Umbilical cord (tissue), 2 donors: Measurements from ENCODE around the gene MARCKSL1. TPM values are rescaled to one million over a fixed set of nuclear protein-coding genes. Genes with fewer than 3 reads are reported as not detected.

Experiments
- DNase-seq: peaks from one replicate; pipeline ENCODE4 v3.0.0-alpha.2; 2015; ENCODE audit warnings: low spot score
- total RNA-seq: library from RNA; depleted of rRNA; stranded (reverse); fragments of >200 nt; gene quantifications from one replicate; pipeline ENCODE4 v1.2.3, GENCODE V29; 2014; ENCODE audit warnings: low replicate concordance; ENCODE audit not compliant: insufficient read depth

The MARCKSL1 gene
- total RNA-seq, 1 donor from 2014 or later = 6.0 TPM

DNA sequence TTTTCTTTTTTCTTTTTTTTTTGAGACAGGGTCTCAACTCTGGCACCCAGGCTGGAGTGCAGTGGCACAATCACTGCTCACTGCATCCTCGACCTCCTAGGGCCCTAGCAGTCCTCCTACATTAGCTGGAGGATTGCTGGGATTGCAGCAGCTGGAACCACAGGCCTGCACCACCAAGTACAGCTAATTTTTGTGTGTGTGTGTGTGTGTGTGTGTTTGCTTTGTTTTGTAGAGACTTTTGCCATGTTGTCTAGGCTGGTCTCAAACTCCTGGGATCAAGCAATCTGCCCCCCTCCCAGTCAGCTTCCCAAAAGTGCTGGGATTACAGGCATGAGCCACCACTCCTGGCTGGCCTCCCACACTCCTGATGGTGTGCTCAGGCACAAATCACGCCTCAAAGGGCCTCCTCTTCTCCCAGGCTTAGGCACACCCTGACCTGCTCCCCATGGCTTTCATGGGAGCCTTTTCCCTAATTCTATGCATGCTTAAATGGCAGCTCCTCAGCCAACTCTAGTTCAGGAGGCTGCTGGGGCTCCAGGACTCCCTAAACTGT is 16.9 kb upstream of the MARCKSL1 start:
- DNase-seq = no peak

DNA sequence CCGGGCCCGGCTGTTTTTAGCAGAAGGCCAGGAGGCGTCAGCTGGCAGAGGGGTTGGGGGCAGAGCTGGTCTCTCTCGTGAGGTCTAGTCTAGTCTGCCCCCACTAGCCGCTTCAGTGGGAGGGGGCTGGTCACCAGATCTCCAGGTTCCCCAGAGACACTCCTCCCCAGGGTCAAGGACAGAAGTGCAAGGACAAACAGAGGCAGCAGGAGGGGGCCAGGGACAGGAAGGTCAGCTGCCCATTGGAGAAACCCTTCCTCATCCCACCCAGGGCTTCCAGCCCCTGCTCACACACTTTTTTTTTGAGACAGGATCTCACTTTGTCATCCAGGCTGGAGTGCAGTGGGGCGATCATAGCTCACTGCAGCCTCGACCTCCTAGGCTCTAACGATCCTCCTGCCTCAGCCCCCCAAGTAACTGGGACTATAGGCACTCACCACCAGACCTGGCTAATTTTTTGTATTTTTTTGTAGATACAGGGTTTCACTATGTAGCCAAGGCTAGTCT is 16.3 kb upstream of the MARCKSL1 start:
- DNase-seq = no peak

DNA sequence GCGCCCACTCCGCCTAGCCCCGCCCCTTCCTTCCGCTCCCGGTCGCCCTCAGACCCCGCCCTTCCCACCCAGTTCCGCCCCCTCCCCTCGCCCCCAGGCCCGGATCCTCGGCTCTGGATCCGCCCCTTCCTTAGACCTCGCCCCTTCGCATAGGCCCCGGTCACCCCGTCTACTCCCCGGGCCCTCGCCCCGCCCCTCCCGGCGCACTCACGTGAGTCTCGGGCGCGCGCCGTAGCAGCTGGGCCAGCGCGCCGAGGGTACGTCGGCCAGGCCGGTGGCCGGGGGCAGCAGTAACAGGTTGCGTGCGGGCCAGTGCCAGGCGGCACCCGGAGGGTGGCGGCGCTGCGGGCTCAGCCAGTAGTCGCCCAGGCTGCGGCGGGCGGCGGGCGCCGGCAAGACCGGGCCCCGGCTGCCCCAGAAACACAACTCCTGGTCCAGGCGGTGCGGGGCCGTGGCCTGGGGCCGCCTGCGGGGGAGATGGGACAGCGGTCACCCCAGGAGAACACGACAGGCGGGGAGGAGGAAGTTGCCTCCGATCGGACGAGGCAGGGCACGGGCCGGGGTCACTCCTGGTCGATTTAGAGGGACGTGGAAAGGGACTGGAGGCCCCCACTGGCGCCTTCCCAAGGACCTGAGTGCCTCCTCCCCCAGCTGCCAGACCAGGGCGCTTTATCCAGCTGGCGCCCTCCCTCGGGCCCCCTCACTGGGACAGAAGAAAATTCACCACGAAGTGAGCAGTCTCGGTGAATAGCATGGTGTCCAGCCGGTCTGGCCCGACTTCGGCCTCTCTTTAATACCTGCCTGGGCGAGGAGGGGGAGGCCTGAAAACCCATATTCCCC is 15.6 kb upstream of the MARCKSL1 start:
- peak; percentile 96 for DNase-seq

DNA sequence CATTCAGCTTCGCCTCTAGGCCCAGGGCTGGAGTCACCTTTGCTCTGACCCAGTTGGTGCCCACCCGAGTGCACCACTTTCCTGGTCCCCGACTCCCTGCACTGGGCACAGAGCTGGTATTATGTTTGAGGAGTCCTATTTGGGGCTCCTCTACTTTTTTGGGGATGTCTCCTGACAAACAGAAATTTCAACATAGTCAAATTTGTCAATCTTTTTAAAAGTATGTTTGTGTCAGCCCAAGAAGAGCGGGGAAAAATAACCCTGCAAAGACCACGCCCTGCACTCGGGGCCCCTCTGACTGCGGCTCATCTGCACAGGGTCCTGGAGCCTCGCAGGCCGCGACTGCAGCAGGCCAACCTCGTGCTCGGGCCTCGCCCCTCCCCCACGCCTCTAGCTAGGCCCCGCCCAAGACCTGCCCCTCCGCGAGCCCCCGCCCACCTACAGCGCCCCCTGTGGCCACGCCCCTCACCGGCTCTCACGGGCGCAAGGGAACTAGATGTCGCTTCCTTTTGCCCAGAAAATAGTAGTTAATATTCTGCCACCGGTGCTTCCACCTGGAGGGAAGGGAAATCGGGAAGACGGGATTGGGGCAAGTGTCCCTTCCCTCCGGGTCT is 14.9 kb upstream of the MARCKSL1 start:
- no peak for DNase-seq

DNA sequence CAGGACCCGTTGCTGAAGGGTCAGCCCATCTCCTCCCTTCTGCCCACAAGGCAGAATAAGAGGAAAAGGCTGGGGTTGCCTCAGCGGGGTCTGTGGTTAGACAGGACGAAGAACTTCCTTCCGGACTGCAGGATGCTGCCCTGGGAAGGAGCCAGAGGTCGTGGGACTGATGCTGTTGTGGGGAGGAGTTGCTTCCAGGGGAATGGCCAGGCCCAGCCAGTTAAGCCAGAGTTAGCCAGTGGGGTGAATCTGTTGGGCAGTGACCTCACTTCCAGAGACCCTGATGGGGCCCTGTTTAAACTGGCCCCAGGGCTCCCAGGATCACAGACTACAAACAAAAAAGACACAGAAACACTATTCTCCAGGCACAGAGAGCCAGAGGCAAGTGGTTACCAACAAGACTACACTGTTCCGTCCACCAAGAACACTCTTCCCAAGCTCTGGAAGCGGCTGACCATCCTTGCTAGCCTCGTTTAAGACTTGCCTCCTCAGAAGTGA is 13.2 kb upstream of the MARCKSL1 start:
- no peak for DNase-seq

DNA sequence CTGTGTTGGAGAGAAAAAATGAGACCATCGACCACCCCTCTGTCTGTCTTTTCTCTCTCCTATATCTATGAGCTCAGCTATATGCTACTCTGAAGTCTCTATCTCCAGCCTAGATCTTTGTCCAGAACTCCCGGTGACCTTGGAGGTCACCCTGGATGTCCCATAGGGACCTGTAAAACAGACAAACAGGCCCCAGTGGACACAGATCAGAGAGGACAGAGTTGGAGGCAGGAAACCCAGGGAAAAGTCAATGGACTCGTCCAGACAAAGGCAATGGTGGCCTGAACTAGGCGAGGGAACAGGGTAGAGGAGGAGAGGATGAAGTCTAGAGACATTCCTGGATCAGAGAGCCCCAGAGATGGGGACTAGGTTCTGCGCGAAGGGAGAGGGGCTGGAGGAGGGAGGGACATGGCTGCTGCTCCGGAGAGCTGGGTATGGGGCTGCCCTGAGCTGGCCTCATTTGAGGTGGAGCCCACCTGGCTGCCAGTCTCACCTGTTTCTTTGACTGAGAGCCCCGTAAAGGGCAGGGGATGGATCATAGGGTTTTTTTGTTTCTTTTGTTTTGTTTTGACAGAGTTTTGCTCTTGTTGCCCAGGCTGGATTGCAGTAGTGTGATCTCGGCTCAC is 10.6 kb upstream of the MARCKSL1 start:
- DNase-seq = no peak

DNA sequence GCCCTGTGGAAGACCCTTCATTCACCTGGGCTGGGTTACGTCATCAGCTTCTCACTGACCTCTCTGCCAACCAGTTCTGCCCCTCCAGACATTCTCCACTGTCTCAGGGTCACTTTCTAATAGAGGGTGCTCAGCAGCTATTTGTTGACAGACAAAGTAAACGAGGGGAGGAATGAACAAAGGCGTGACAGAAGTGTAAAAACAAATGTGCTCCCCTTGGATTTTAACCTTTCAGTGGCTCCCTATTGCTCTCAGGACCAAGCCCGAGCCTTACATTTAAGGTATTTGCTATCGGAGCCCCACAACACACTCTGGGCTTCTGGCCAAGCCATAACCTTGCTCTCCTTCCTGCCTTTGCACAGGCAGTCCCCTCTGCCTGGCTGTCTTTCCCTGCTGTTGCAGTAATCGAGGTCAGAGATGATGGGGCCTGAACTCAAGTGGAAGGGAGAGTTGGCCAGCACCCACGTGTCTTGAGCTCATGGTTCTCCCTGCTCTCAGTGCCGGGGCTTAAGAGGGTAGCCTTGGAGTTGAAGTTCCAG is 9.3 kb upstream of the MARCKSL1 start:
- no peak for DNase-seq

DNA sequence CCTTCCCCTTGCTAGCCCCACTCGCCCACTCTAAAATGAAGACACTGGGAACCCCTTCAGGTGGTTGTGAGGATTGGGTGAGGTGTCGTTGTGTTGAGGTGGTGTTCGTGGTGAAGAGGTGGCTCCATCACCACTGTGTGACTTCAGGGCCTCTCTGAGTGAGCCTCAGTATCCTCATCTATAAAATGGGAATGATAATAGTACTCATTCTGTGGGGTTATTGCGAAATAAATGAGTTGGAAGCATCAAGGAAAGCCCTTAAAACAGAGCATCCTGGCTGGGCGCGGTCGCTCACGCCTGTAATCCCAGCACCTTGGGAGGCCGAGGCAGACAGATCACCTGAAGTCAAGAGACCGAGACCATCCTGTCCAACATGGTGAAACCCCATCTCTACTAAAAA is 6.7 kb upstream of the MARCKSL1 start:
- no peak for DNase-seq

DNA sequence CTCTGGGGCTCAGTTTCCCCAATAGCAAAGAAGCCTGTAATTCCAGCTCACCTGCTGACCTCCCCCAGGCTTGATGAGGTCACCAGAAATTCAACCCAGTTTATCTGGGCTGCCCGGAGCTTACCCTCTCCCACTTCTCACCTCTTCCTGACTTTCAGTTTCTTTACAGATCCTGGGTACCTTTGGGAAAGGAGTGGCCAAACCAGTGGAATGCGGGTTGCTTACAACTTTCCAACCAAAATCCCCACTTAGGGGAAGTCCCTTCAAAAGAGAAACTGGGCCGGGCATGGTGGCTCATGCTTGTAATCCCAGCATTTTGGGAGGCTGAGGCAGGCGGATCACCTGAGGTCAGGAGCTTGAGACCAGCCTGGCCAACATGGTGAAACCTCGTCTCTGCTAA is 5.9 kb upstream of the MARCKSL1 start:
- no peak for DNase-seq

DNA sequence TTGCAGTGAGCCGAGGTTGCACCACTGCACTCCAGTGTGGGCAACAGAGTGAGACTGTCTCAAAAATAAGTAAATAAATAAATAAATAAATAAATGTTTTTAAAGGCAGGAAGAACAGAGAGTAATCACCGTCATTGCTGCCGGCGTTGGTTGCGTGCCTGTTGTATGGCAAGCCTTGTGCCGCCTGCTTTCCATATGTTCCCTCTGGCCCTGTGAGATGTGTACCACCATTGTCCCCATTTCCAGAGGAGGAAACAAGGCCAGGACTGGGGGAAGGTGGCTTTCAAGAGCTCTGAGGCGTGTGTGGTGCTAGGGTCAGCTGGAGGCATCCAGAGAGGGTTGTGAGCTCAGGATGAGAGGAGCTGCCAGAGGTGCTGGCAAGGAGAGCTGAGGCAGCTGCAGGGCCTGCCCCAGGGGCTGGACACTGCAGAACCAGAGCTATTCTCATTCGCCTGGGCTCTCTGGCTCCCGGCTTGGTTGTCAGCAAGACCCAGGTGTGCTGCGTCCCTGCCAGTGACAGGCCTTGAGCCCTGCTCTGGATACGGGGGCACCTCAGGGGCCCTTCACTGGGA is 5.2 kb upstream of the MARCKSL1 start:
- no peak for DNase-seq

DNA sequence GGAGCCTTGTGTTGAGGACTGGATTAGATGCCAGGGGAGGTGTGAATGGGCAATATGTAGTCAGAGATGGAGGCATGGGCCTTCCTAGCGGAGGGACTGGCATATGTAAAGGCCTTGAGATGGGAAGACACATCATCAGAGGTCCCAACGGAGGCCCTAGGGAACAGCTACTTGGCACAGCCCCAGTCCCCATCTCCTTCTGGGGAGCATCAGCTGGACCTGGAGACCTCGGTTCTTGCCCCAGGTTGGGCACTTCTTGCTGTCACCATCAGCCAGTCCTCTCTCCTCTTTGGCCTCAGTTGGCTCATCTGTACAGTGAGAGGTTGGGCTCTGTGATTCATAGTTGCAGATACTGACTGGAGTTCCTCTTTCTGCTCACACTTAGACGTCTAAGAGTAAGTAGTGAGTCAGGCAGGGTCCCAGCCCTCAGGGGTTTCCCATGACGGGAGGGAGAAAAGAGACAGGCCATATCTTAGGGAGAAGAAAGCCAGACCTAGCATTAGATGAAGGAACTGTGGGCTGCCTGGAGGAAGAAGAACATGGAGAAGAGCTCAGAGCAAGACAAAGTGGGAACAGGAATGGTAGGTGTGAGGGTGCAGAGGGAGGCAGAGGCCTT is 3.4 kb upstream of the MARCKSL1 start:
- DNase-seq = no peak

DNA sequence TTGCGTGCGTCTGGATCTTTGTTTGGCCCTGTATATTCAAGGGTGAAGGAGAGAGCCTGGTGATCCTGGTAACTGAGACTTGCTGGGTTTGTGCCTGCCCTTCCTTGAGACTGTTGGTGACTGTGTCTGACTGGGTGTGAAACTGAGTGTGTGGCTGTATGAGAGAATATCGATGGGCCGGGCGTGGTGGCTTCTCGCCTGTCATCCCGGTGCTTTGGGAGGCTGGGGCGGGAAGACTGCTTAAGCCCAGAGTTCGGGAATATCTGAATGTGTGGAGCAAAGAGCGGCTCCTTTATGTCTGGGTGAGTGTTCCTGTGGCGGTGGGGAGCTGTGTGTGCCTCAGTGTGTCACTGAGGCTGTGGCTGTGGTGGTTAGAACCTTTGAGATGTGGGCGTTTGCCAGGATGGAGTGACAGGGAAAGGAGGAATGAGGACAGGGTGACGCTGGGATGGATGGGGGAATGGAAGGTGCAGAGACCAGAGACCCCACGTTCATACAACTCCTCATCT is 2.7 kb upstream of the MARCKSL1 start:
- no peak for DNase-seq

DNA sequence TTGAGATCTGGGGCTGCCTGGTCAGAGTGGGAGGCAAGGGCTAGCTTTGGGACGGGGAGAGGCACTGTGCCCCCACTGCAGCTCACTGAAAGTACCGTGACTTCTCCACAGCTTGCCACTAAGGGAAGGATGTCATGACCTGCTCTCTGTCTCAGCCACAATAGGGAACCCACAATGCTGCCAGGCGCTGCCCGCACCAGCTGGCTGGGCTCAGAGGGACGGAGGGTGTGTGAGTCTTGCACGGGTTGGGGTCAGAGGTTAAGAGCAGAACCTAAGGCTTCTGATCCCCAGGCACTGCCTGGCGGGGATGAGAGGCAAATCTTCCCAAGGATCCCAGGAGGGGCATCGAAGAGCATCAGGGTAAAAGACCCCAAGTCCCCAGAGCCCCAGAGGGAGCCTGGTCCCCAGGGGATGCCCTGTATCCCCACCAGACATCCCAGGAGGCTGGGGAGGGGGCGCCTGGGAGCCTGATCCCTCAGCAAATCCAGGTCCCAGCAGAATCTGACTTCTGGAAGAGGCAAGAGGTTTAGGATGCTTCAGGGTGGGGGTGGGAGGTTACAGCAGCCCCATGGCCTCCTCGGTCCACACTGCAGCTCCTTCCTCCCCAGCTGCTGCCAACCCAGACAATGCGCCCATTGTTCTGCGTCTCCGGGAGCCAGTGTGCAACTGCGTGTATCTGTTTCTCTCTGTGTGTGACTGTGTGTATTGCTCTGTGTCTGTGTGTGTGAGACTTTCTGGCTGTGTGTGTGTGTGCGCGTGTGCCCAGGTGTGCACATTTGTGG is 2.0 kb upstream of the MARCKSL1 start:
- DNase-seq = no peak

DNA sequence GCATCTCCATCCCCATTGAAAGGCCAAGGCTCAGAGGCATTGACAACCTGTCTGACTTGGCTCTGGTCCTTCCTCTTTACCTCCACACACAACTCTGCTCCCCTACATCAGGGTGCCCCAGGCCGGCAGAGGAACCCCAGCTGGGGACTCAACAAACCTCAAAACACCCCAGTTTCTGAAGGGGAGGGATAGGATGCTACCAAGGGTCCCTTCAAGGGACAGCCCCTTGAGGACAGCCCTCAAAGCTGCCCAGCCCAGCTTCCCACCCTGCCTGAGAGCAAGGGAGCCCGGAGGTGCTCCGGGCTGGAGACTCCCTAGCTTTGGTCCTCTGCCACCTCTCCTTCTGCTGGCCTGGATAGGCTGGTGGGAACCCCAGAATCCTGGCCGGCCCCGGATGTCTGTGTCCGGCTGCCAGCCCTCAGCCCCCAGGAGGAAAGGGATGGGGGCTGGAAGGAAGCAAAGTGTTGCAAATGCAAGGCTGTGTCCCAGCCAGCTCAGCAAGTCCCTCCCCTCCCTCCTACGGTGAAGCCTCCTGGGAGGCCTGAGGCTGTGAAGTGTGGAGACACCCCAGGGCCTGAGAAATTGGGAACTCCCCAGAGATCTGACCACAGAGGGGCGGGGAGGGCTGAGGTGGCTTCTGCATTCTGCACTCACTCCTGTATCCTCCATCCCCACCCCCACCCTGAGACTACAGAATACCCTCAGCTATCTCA is 1.1 kb upstream of the MARCKSL1 start:
- DNase-seq = no peak

DNA sequence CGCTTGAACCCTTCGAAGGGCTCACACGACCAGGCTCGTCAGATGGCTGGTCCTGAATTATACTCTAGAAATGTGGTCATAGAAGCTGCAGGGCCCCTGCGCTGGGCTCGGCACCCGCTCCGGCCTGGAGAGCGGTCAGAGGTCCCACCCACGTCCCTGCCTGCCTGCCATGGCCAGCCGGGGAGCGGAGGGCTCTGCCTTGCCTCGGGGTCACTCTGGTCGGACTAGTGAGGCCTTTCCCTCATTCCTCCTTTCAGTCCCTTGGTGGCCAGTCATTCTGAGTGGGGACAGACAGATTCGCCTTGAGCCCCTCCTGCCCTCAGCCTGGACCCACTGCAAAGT is 529 bp upstream of the MARCKSL1 start:
- no peak for DNase-seq

DNA sequence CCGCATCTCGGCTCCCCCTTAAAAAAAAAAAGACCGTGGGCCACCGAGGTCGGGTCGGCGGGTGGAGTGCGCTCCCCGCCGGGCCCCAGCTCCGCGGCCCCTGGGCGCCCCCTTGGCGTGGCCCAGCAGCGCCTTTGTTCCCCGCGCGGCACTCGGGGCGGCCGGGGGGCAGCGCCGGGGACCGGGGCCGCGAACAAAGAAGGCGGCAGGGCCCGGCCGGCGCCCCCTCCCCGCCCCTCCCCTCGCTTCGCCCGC is 571 bp downstream of the MARCKSL1 start:
- DNase-seq = no peak

DNA sequence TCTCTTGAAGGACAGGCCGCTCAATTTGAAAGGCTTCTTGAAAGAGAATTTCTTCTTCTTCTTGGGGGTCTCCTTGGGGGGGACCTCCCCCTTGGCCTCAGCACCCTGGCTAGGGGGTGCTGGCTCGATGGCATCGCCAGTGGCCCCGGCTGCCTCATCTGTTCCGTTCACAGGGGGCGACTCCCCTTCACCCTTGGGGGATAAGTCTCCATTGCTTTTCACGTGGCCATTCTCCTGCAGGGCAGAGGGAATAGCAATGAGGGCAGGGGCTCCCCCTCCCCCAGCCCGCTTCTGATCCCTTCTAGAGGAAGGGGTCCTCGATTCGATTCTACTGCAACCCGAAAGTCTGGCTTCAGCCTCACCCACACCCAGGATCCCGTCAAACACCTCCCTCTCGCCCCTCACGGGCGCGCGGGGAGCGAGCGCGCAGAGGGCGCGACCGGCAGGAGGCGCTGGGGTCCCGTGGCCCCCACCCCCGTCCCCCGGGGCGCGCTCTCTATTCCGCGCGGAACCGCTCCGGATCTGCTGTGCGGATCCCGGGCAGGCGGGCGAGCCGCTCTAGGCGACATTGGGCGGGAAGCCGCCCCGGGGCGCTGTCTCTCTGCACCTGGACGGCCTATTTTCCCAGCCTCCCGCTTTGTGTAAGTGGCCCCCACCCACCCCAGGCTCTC is 1.0 kb downstream of the MARCKSL1 start:
- DNase-seq = no peak

DNA sequence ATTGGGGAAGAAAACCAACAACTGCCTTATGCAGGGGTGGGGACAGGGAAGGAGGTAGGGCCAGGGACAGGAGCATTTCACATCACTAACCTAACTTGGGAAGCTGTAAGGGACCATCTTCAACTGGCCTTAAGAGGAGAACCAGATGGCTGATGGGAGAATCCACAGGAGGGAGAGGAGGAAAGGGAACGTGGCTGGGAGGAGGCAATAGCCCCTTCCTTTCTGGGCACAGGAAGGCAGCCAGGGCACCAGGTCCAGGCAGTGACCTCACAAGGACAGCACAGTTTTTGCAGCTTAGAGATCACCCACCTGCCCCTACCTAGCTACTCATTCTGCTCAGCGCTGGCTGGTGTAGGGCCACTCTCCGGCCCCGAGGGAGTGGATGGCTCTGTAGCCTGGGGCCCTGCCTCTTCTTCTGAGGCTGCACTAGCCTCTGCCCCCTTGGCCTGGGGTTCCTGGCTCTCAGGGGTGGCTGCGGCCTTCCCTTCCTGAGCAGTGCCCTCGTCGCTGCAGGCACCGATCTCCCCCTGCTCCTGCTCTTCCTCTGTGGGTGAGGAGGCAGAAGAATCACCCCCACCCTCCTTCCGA is 1.7 kb downstream of the MARCKSL1 start:
- DNase-seq = no peak
